Nephron progenitor cell (in vitro differentiated cells): ENCODE measurements around the gene DMD.

Experiments used
- DNase-seq: peaks from one replicate; pipeline ENCODE4 v3.0.0; 2021
- H3K27ac Mint-ChIP-seq: 2 replicates; pipeline ENCODE4 v1.8.0; 2021; ENCODE audit warnings: mild to moderate bottlenecking, moderate library complexity, mixed read lengths
- H3K27me3 Mint-ChIP-seq: 2 replicates; pipeline ENCODE4 v1.8.0; 2021; ENCODE audit warnings: mild to moderate bottlenecking, low read depth, mixed read lengths; ENCODE audit not compliant: poor library complexity
- H3K36me3 Mint-ChIP-seq: 2 replicates; pipeline ENCODE4 v1.8.0; 2021; ENCODE audit warnings: low read depth, mixed read lengths
- H3K4me1 Mint-ChIP-seq: 2 replicates; pipeline ENCODE4 v1.8.0; 2021; ENCODE audit warnings: mixed read lengths
- H3K4me3 Mint-ChIP-seq: 2 replicates; pipeline ENCODE4 v1.8.0; 2021; ENCODE audit warnings: mild to moderate bottlenecking, moderate library complexity, mixed read lengths
- H3K9me3 Mint-ChIP-seq: 2 replicates; pipeline ENCODE4 v1.8.0; 2021; ENCODE audit warnings: mild to moderate bottlenecking, moderate library complexity, mixed read lengths
- TF ChIP-seq, protein P1 (sequence below): fragments of 200-600 bp; sonication (generic); IDR thresholded peaks from 2 replicates; pipeline ENCODE4 v1.5.0; 2021; ENCODE audit warnings: antibody characterized with exemption

The DMD gene

DNA sequence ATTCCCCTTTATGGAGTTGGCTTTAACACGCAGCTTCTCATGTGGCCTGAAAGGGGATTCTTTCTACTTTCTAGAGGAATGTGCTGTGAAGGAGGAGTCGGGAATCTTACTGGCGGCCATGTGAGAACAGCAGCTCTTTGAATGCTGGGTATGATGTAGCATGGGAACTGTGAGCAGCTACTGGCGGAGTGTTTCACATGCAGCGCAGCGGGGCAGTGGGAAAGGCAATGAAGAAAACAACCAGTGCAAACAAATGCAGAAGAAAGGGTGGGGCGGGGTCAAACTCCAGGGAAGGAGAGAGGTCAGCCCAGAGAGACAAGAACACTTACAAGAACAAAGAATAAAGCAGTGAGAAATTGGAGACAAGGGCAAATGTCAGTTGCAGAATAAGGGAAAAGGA lies 1775.8 kb downstream of the DMD start:
- Mint-ChIP-seq H3K4me3 (peak overlapping the region; percentile 64), H3K4me1 (peaks cover 23% of the 10 kb centered on the region), H3K27me3 (no peaks in the 10 kb centered on the region), H3K27ac (peak overlapping the region; percentile 97), H3K36me3 (no peaks in the 10 kb centered on the region), H3K9me3 (peaks cover 21% of the 10 kb centered on the region)
- TF ChIP-seq, protein P1, sequence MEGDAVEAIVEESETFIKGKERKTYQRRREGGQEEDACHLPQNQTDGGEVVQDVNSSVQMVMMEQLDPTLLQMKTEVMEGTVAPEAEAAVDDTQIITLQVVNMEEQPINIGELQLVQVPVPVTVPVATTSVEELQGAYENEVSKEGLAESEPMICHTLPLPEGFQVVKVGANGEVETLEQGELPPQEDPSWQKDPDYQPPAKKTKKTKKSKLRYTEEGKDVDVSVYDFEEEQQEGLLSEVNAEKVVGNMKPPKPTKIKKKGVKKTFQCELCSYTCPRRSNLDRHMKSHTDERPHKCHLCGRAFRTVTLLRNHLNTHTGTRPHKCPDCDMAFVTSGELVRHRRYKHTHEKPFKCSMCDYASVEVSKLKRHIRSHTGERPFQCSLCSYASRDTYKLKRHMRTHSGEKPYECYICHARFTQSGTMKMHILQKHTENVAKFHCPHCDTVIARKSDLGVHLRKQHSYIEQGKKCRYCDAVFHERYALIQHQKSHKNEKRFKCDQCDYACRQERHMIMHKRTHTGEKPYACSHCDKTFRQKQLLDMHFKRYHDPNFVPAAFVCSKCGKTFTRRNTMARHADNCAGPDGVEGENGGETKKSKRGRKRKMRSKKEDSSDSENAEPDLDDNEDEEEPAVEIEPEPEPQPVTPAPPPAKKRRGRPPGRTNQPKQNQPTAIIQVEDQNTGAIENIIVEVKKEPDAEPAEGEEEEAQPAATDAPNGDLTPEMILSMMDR = no peak
- DNase-seq = peak; percentile 64

DNA sequence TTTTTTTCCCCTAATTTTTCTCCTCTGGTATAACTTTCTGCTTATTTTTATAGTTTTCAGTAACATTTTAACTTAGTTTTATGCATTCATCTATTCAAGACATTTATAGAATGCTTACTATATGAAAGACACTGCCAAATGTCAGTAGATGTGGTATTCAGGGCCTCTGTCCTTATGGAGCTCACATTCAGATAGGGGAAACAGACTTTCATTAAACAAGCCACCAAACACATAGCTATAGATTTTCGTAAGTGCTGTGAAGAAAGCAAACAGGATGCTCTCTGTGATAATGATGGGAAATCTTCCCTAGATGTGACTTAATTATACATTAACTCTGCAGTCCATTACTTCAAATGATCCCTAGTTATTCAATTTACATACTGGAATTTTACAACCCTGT lies 1777.5 kb downstream of the DMD start:
- H3K27ac Mint-ChIP-seq = peak overlapping the region; percentile 79
- peaks cover 33% of the 10 kb centered on the region for H3K9me3 Mint-ChIP-seq
- peaks cover 5% of the 10 kb centered on the region for H3K36me3 Mint-ChIP-seq
- TF ChIP-seq, protein P1 = no peak
- H3K4me1 Mint-ChIP-seq = peaks cover 23% of the 10 kb centered on the region
- DNase-seq = no peak
- H3K27me3 Mint-ChIP-seq = no peaks in the 10 kb centered on the region
- no peak overlapping the region for H3K4me3 Mint-ChIP-seq

DNA sequence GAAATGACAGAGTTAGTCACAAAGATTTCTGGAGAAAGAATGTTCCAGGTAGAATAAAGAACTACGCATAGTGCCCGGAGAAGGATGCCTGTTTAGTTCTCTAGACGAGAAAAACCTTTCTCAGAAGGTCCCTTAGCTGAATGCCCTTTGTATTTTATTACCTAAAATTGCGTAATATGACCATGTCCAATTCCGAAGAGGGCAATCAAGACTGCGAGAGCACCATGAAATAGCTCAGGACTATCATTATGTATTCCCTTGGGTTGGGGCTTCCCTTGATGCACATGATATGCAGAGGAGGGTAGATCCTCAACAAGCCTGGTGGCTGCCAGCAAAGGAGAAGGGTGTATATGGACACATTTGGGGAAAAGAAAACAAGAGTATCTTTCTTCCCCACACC lies 1781.4 kb downstream of the DMD start:
- H3K9me3 Mint-ChIP-seq = peaks cover 54% of the 10 kb centered on the region
- no peak overlapping the region for H3K27ac Mint-ChIP-seq
- no peak overlapping the region for H3K4me3 Mint-ChIP-seq
- H3K27me3 Mint-ChIP-seq = peaks cover 3% of the 10 kb centered on the region
- H3K4me1 Mint-ChIP-seq = peaks cover 15% of the 10 kb centered on the region
- DNase-seq = no peak
- peaks cover 5% of the 10 kb centered on the region for H3K36me3 Mint-ChIP-seq
- TF ChIP-seq, protein P1 = no peak

DNA sequence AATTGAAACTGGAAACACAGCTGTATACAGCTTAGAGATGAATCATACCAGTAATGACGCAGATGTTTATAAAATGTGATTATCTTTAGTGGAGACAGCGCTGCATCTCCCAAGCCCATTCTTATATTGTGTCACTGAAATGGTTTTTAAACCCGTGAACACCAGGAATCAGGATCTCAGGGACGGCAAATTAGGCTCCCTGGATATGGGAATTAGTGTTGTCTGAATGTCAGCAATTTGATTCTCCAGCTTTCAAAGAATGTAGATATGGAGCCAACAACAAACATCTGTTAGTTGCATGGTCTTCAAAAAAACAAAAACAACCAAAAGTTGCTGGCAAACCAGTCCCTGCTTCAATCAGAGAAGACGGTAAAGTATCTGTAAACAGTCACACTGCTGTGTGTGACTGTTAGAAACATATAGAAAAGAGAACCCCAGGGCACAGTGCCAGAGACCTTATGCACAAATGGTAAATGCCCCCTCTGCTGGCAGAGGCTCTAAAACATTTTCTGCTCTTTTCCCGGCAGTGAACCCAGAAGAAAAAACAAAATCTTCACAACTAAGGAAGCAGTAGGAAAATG lies 1787.7 kb downstream of the DMD start:
- peak; percentile 8 for DNase-seq
- peaks cover 3% of the 10 kb centered on the region for H3K27me3 Mint-ChIP-seq
- no peaks in the 10 kb centered on the region for H3K36me3 Mint-ChIP-seq
- TF ChIP-seq, protein P1 = peak; percentile 38
- H3K4me1 Mint-ChIP-seq = peaks cover 23% of the 10 kb centered on the region
- no peak overlapping the region for H3K4me3 Mint-ChIP-seq
- no peak overlapping the region for H3K27ac Mint-ChIP-seq
- H3K9me3 Mint-ChIP-seq = peaks cover 45% of the 10 kb centered on the region

DNA sequence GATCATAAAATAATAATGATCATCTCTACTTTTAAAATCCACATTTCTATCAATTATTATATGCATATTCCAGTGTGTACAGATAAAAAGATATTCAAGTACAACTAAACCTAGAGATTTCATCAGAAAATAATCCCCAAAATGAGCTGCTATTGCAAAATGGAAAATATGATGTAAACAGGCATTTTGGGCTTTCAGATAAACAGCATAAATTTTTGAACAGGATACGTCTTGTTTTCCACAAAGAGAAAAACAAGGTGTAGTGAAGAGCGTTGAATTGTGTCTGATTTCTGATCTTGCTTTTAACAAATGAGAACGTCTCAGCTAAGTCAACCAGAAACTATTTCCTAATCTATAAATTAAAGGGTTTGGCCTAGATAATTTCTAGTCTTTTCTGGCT lies 1789.9 kb downstream of the DMD start:
- Mint-ChIP-seq H3K4me1 (peaks cover 20% of the 10 kb centered on the region), H3K27ac (no peak overlapping the region), H3K9me3 (peaks cover 35% of the 10 kb centered on the region), H3K27me3 (peaks cover 3% of the 10 kb centered on the region), H3K4me3 (no peak overlapping the region), H3K36me3 (no peaks in the 10 kb centered on the region)
- TF ChIP-seq, protein P1 = no peak
- DNase-seq = no peak

DNA sequence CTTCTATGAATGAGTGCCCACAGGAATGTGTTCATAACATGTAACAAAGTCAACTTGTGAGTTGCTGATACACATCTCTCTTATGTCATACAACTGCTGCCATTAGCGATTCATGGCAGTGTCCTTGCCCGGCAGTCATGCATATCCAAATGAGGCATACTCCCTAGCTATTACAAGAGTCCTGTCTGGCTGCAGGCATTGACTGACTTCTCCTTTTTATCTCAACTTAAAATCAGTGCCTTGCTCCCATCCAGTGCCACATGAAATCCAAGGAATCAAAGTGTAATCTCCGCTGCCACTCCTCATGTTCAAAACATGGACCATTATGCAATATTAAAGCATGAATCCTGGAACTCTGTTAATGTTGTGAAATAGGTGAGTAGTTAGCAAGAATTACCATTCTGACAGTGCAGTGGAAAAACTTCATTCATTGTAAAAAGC lies 1790.6 kb downstream of the DMD start:
- no peak overlapping the region for H3K27ac Mint-ChIP-seq
- no peak for DNase-seq
- H3K4me1 Mint-ChIP-seq = peaks cover 18% of the 10 kb centered on the region
- H3K4me3 Mint-ChIP-seq = no peak overlapping the region
- TF ChIP-seq, protein P1 = no peak
- peaks cover 34% of the 10 kb centered on the region for H3K9me3 Mint-ChIP-seq
- peaks cover under 1% of the 10 kb centered on the region for H3K27me3 Mint-ChIP-seq
- H3K36me3 Mint-ChIP-seq = no peaks in the 10 kb centered on the region
